Fibroblast of peridontal ligament (primary cell): ENCODE measurements around the gene RBX1.

Source experiments
- DNase-seq: peaks from one replicate; pipeline ENCODE4 v3.0.0-alpha.2; 2010; ENCODE audit errors: extremely low read depth

The RBX1 gene

DNA sequence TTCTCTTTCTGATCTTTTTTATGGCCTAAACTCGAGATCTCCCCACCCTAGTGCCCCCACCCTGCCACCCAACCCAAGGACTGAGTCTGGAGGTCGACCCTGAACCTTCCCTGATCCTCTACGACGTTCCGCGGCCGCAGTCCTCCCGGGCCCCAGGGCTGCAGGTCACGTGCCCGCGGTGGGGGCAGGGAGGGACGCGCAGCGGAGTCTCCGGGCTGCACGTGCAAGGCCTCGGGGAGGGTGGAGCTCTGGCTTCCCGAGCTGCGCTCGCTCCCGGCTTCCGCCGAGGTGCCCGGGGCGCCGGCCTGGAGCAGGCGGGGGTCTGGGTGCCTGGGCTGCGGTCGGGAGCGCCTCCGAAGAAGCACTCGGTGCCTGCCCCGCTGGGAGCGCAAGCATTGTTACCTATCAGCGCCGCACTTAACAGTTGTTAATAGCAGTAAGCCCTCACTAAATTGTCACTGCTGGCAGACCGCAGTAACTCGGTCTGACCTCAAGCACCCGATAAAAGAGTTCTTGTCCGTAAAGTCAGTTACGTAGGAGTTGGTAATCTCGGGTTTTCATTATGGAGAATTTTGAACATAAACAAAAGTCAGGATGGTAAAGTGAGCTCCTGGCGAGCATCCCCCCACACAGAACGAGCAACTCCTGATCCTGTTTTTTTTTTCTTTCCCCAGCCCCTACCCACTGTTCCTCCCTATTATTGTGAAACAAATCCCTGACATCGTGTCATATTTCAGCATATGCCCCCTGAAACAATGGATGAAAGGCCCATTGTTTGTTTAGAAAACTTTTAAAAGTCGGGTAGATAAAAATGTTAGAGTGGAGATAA lies 71.5 kb downstream of the RBX1 start:
- DNase-seq, result peak; percentile 71
